CD4-positive, alpha-beta T cell treated with Interleukin-17A for 4 hours (primary cell): ENCODE data around the gene PDE6B.
"Not testable (repeated sequence)": the region's sequence is repeated elsewhere in the genome, so short reads cannot be mapped to it uniquely, and the experiment has no call there.

ENCODE experiments used
- DNase-seq: peaks from one replicate; pipeline ENCODE4 v3.0.0-alpha.2; 2020; ENCODE audit warnings: mixed read lengths

Gene PDE6B

GRCh38 chr4:658681-659667 lies 33.6 kb downstream of the PDE6B start:
- DNase-seq = no peak

- DNase-seq = no peak
Observed at GRCh38 chr4:659851-660250, 34.5 kb downstream of the PDE6B start.

- DNase-seq = no peak
Observed at GRCh38 chr4:660401-660800, 35.0 kb downstream of the PDE6B start.

GRCh38 chr4:661231-661630 lies 35.9 kb downstream of the PDE6B start:
- no peak for DNase-seq

- DNase-seq = peak; percentile 1
Observed at GRCh38 chr4:661881-662761, 36.7 kb downstream of the PDE6B start.

GRCh38 chr4:663046-663437 lies 37.7 kb downstream of the PDE6B start:
- DNase-seq = peak; percentile 13

GRCh38 chr4:663438-664428 lies 38.4 kb downstream of the PDE6B start:
- peak; percentile 87 for DNase-seq

GRCh38 chr4:664713-665231 lies 39.4 kb downstream of the PDE6B start:
- peak; percentile 1 for DNase-seq

- DNase-seq = no peak
Observed at GRCh38 chr4:665381-665750, 40.0 kb downstream of the PDE6B start.

- DNase-seq = no peak
Observed at GRCh38 chr4:665751-666435, 40.5 kb downstream of the PDE6B start.

- peak; percentile 1 for DNase-seq
Observed at GRCh38 chr4:666436-666810, 41.0 kb downstream of the PDE6B start.

- no peak for DNase-seq
Observed at GRCh38 chr4:666822-667544, 41.6 kb downstream of the PDE6B start.

- no peak for DNase-seq
Observed at GRCh38 chr4:667545-667925, 42.2 kb downstream of the PDE6B start.

- not testable (repeated sequence) for DNase-seq
Observed at GRCh38 chr4:668219-668618, 42.8 kb downstream of the PDE6B start.

- not testable (repeated sequence) for DNase-seq
Observed at GRCh38 chr4:669806-670559, 44.6 kb downstream of the PDE6B start.

- DNase-seq = no peak
Observed at GRCh38 chr4:671769-672168, 46.4 kb downstream of the PDE6B start.

GRCh38 chr4:673349-674091 lies 48.1 kb downstream of the PDE6B start:
- DNase-seq = no peak

- DNase-seq = peak; percentile 97
Observed at GRCh38 chr4:674172-675035, 49.0 kb downstream of the PDE6B start, which contains the start of the genes ATP5ME and MYL5. Gene ATP5ME (minus strand): TSS chr4:674276. CDS start chr4:674247, 29 bp downstream. Gene MYL5 (plus strand): TSS chr4:674542. CDS start chr4:678027, 3,485 bp downstream.
